Uterus (tissue), 2 donors: Measurements from ENCODE around the gene ZNF618.

Experiments used
- POLR2A ChIP-seq, 2 donors: fragments of 450-650 bp; IDR thresholded peaks; one replicate each; pipeline ENCODE4 v1.6.1; 2016; ENCODE audit warnings: antibody characterized with exemption in 2 of 2, mild to moderate bottlenecking in 1 of 2, moderate library complexity in 1 of 2
- TF ChIP-seq, protein P1 (sequence below), 4 experiments: fragments of 200-600 bp in 2 of 4; fragments of 450-650 bp in 2 of 4; sonication (generic) in 2 of 4; IDR thresholded peaks; one replicate each; pipeline ENCODE4 v1.5.1; 2016 to 2019; ENCODE audit warnings: antibody characterized with exemption in 4 of 4, mild to moderate bottlenecking in 2 of 4, moderate library complexity in 1 of 4

DNA sequence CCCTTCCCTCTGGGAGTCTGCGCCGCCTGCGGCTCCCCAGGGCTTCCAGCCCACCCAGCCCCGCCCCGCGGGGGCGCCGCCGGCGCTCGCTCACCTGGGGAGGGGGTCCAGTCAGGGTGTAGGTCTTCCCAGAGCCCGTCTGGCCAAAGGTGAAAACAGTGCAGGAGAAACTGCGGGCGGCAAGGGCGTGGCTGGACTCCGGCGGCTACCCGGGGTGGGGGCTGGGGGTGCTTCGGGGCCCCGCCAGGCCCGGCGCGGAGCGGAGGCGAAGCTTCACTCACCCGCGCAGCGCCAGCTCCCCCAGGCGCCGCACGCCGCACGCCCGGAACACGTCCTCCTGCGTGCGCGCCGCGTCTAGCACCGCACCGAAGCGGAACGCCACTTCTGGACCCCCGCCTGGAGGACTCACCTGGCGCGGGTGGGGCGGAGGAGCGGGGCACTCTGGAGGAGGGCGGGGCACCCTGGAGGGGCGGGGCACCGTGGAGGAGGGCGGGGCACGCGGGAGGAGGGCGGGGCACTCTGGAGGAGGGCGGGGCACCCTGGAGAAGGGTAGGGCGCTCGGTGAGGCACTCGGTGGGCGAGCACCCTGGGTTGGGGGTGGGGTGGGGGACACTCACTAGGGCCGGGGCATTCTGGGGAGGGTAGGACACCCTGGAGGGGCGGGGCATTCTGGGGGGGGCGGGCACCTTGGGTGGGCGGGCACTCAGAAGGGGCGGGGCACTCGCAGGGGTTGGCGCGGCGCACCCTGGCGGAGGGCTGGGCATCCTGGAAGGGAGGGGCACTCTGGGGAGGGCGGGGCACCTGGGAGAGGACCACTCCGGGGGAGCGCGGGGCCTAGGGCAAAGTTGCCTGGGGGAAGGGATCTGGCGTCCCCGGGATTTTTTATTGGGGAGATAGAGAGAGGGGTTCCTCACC is 222.2 kb downstream of the ZNF618 start:
- TF ChIP-seq, protein P1, sequence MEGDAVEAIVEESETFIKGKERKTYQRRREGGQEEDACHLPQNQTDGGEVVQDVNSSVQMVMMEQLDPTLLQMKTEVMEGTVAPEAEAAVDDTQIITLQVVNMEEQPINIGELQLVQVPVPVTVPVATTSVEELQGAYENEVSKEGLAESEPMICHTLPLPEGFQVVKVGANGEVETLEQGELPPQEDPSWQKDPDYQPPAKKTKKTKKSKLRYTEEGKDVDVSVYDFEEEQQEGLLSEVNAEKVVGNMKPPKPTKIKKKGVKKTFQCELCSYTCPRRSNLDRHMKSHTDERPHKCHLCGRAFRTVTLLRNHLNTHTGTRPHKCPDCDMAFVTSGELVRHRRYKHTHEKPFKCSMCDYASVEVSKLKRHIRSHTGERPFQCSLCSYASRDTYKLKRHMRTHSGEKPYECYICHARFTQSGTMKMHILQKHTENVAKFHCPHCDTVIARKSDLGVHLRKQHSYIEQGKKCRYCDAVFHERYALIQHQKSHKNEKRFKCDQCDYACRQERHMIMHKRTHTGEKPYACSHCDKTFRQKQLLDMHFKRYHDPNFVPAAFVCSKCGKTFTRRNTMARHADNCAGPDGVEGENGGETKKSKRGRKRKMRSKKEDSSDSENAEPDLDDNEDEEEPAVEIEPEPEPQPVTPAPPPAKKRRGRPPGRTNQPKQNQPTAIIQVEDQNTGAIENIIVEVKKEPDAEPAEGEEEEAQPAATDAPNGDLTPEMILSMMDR (IDR thresholded peaks at IDR 0.05) = no peak
- no peak for TF ChIP-seq POLR2A (IDR thresholded peaks at IDR 0.05)
